Fibroblast of the aortic adventitia (primary cell): ENCODE measurements around the gene ROR2. TPM values are rescaled to one million over a fixed set of nuclear protein-coding genes. Genes with fewer than 3 reads are reported as not detected.

Experiments
- DNase-seq: peaks from one replicate; pipeline ENCODE4 v3.0.0-alpha.2; 2010; ENCODE audit warnings: low read depth
- H3K4me3 ChIP-seq: 2 replicates; pipeline ENCODE4 v1.5.1; 2011; ENCODE audit warnings: low read depth, mild to moderate bottlenecking, control low read depth, low read length, moderate library complexity
- total RNA-seq: library from RNA; depleted of rRNA; stranded (reverse); fragments of >200 nt; gene quantifications from 2 replicates; pipeline ENCODE4 v1.2.3, GENCODE V29; 2012; ENCODE audit warnings: low replicate concordance
- TF ChIP-seq, protein P1 (sequence below): IDR thresholded peaks from 2 replicates; pipeline ENCODE4 v1.5.1; 2011; ENCODE audit warnings: mild to moderate bottlenecking, low read length, control low read depth, inconsistent platforms; ENCODE audit not compliant: insufficient read depth

The ROR2 gene
- total RNA-seq, 1 donor, result 13.0 TPM

DNA sequence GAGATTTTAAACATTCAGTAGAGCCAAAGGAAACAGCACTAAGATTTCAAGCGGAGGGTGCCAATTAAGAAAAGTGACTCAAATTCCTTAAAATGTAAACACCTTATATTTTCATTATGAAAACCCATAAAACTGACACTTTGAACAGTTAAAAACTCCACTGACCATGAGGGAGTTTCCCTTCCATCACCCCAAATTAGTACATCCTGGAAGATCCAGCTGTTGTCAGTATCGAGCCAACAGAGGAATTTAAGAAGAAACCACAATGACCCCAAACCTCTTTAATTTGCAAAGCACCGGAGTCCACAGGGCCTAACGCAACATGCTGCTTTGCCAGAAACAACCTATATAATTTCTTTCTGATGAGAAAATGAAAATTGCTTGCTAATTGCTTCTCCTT is 41.3 kb downstream of the ROR2 start:
- no peak overlapping the region for H3K4me3 ChIP-seq
- TF ChIP-seq, protein P1, sequence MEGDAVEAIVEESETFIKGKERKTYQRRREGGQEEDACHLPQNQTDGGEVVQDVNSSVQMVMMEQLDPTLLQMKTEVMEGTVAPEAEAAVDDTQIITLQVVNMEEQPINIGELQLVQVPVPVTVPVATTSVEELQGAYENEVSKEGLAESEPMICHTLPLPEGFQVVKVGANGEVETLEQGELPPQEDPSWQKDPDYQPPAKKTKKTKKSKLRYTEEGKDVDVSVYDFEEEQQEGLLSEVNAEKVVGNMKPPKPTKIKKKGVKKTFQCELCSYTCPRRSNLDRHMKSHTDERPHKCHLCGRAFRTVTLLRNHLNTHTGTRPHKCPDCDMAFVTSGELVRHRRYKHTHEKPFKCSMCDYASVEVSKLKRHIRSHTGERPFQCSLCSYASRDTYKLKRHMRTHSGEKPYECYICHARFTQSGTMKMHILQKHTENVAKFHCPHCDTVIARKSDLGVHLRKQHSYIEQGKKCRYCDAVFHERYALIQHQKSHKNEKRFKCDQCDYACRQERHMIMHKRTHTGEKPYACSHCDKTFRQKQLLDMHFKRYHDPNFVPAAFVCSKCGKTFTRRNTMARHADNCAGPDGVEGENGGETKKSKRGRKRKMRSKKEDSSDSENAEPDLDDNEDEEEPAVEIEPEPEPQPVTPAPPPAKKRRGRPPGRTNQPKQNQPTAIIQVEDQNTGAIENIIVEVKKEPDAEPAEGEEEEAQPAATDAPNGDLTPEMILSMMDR, result no peak
- DNase-seq, result no peak

- TF ChIP-seq, protein P1, result no peak
- no peak for DNase-seq
- no peak overlapping the region for H3K4me3 ChIP-seq
Observed at GRCh38 chr9:91908293-91908623, 41.8 kb downstream of the ROR2 start.

DNA sequence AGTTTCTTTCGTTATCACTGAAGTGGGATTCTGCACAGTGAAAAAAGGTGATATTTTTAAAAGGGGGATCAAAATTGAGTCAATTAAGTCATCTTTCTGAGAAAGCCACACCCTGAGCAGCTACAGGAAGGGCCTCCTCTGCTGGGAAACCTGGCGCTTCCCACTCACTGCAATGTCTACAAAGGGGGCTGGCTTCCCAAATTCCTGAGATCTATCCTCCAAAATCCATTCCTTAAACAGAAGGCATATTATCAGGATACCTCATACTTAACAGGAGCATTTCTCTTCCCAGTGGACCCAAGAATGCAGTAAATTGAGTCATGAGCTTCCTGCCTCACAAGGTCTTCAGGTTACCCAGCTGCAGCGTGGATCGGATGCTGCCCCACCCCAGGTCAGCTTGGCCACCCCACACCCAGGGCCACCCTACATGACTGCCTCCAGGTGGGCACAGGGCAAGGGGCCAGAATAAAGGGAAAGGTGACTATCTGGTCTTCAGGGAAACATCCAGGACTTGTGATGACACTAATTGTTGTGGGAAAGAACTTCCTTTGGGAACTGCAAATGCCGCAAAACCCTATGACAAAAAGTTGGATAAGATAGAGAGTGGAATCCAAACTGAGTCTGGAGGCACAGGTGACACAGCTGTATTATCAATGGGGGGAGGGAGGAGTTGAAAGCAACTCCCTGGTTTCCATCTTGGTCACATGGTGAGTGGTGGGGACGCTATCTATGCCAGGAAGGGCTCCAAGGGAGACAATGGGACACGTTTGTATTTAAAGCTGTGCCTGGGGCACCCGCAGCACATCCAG is 42.3 kb downstream of the ROR2 start:
- TF ChIP-seq, protein P1, result no peak
- DNase-seq, result no peak
- no peak overlapping the region for H3K4me3 ChIP-seq

- no peak overlapping the region for H3K4me3 ChIP-seq
- TF ChIP-seq, protein P1, result no peak
Observed at GRCh38 chr9:91905991-91906469, 44.0 kb downstream of the ROR2 start.

DNA sequence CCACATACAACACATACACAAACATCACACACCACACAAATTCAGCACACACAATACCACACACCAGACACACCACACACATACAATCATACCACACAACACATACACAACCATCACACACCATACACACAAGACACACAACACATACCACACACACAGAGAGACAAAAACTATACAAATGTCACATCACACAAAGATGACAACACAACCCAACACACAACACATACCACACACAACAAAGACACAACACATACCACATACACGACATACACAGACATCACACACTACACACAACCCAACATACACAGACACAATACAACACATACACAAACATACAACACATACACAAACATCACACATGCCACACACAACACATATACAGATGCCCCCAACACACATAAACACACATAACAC is 44.8 kb downstream of the ROR2 start:
- H3K4me3 ChIP-seq, result no peak overlapping the region
- DNase-seq, result no peak
- TF ChIP-seq, protein P1, result no peak

More at GRCh38 chr9:91905991-91906469, 44.0 kb downstream of the ROR2 start:
- no peak for DNase-seq

DNA sequence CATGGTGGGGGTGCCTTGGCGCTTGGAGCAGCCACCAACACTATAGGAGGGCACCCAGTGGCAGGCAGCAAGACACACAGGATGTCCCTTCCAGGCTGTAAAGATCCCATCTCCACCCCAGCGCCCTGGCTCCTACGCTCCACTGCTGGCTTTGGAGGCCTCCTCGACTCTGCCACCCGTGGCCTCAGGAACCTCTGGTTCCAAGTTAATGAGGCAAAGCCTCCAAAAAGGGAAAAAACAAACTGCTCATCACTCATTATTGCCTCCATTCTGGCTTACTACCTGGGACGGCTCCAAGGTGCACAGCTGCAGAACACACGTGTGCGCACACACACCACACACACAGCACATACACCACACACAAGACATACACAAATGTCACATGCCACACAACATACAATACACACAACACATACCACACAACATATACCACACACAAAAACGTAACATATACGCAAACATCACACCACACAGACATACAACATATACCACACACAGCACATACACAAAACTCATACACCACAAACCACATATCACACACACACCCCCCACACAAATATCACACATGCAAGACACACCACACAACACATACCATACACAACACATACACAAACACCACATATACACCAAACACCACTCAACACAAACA is 45.3 kb downstream of the ROR2 start:
- H3K4me3 ChIP-seq, result no peak overlapping the region
- no peak for DNase-seq
- TF ChIP-seq, protein P1, result no peak
